H1 (cell line): Measurements from ENCODE around the gene PKDREJ. TPM values are rescaled to one million over a fixed set of nuclear protein-coding genes. Genes with fewer than 3 reads are reported as not detected.

ENCODE experiments used
- CTCF ChIA-PET: fragments of 300-600 bp; sonication (Branson Sonifier 250); formaldehyde crosslinking; loops from one replicate; lab custom pipeline; 2021; ENCODE audit not compliant: partially characterized antibody; lab: Charles Lee
- POLR2A ChIA-PET: fragments of 300-600 bp; sonication (Branson Sonifier 250); formaldehyde crosslinking; loops from one replicate; lab custom pipeline; 2021; ENCODE audit warnings: inconsistent platforms; ENCODE audit not compliant: partially characterized antibody; lab: Charles Lee
- DNase-seq, 2 experiments: peaks; one replicate each; pipeline versions ENCODE4 v3.0.0 to v3.0.0-alpha.2; 2010 to 2022; ENCODE audit warnings: low spot score in 2 of 2, low read depth in 1 of 2, mixed read lengths in 1 of 2
- FAIRE-seq: peaks from 2 replicates; lab custom pipeline; 2011; peaks lifted over from hg19 to GRCh38; lab: Jason Lieb, UNC
- H2AFZ ChIP-seq: 2 replicates; pipeline ENCODE4 v1.8.1; 2012; ENCODE audit warnings: low read length, inconsistent platforms
- H2AK5ac ChIP-seq: 2 replicates; pipeline ENCODE4 v1.6.1; 2013; ENCODE audit warnings: low read depth, low read length
- H2BK120ac ChIP-seq: replicated peaks from 2 replicates; pipeline ENCODE3; 2013; ENCODE audit warnings: low read depth, low read length, inconsistent platforms
- H2BK12ac ChIP-seq: 2 replicates; pipeline ENCODE4 v1.6.1; 2013; ENCODE audit warnings: low read depth, low read length
- H2BK15ac ChIP-seq: 2 replicates; pipeline ENCODE4 v1.6.1; 2013; ENCODE audit warnings: low read length
- H2BK20ac ChIP-seq: 2 replicates; pipeline ENCODE4 v1.6.1; 2013; ENCODE audit warnings: low read length
- H2BK5ac ChIP-seq: 2 replicates; pipeline ENCODE4 v1.6.1; 2013; ENCODE audit warnings: low read depth, low read length
- H3K14ac ChIP-seq: 2 replicates; pipeline ENCODE4 v1.6.1; 2013; ENCODE audit warnings: inconsistent platforms; ENCODE audit not compliant: insufficient read length
- H3K18ac ChIP-seq: 2 replicates; pipeline ENCODE4 v1.6.1; 2013; ENCODE audit warnings: low read length; ENCODE audit errors: extremely low read depth
- H3K23ac ChIP-seq: 2 replicates; pipeline ENCODE4 v1.6.1; 2013; ENCODE audit warnings: inconsistent platforms; ENCODE audit not compliant: insufficient read length
- H3K23me2 ChIP-seq: 2 replicates; pipeline ENCODE4 v1.6.1; 2013; ENCODE audit warnings: low read depth, low read length
- H3K27ac ChIP-seq: 2 replicates; pipeline ENCODE4 v1.6.1; 2011; ENCODE audit warnings: low read depth, low read length, inconsistent platforms
- H3K27me3 ChIP-seq, 4 experiments: replicated peaks in 1 of 4; 1 replicate in 1 of 4; 2 replicates in 3 of 4; pipeline versions ENCODE4 v1.6.1 to v1.8.1; 2011 to 2013; ENCODE audit warnings: low read length in 3 of 4, mild to moderate bottlenecking in 3 of 4, inconsistent platforms in 2 of 4, mixed read lengths in 2 of 4, moderate library complexity in 1 of 4; ENCODE audit not compliant: control insufficient read depth in 3 of 4, insufficient read depth in 3 of 4; ENCODE audit errors: extremely low read depth in 1 of 4
- H3K36me3 ChIP-seq, 4 experiments: 2 replicates each; pipeline versions ENCODE4 v1.6.1 to v1.8.1; 2011 to 2013; ENCODE audit warnings: mild to moderate bottlenecking in 4 of 4, low read length in 3 of 4, moderate library complexity in 2 of 4, control low read depth in 1 of 4, inconsistent platforms in 1 of 4; ENCODE audit not compliant: insufficient read depth in 4 of 4, control insufficient read depth in 2 of 4
- H3K4ac ChIP-seq: replicated peaks from 2 replicates; pipeline ENCODE3; 2013; ENCODE audit warnings: low read length, low read depth, mixed read lengths, inconsistent platforms; ENCODE audit not compliant: insufficient read length
- H3K4me1 ChIP-seq, 4 experiments: replicated peaks in 1 of 4; 1 replicate in 1 of 4; 2 replicates in 3 of 4; pipeline versions ENCODE4 v1.6.1 to v1.8.1; 2011 to 2013; ENCODE audit warnings: low read length in 3 of 4, inconsistent platforms in 2 of 4, mixed read lengths in 1 of 4; ENCODE audit not compliant: insufficient read depth in 4 of 4, control insufficient read depth in 3 of 4
- H3K4me2 ChIP-seq, 2 experiments: 2 replicates each; pipeline versions ENCODE4 v1.6.1 to v1.8.1; 2011 to 2013; ENCODE audit warnings: low read depth in 2 of 2, low read length in 2 of 2, control low read depth in 1 of 2, inconsistent platforms in 1 of 2, mild to moderate bottlenecking in 1 of 2; ENCODE audit not compliant: insufficient read depth in 1 of 2
- H3K4me3 ChIP-seq, 4 experiments: fragments of 200-600, 300-600 bp in 1 of 4; sonication (generic), shearing (Covaris generic), sonication (Bioruptor Twin) in 1 of 4; 2 replicates each; pipeline versions ENCODE4 v1.5.1 to v1.8.1; 2011 to 2016; ENCODE audit warnings: low read length in 4 of 4, low read depth in 3 of 4, control low read depth in 2 of 4, inconsistent platforms in 2 of 4, mild to moderate bottlenecking in 2 of 4, mixed read lengths in 1 of 4, moderate library complexity in 1 of 4; ENCODE audit not compliant: insufficient read depth in 2 of 4; ENCODE audit errors: extremely low read depth in 1 of 4
- H3K56ac ChIP-seq: replicated peaks from 2 replicates; pipeline ENCODE3; 2013; ENCODE audit warnings: low read depth, mild to moderate bottlenecking, mixed read lengths, low read length, inconsistent platforms; ENCODE audit not compliant: insufficient read length
- H3K79me1 ChIP-seq: 2 replicates; pipeline ENCODE4 v1.6.1; 2013; ENCODE audit warnings: low read depth, low read length, control low read depth
- H3K79me2 ChIP-seq, 2 experiments: 2 replicates each; pipeline versions ENCODE4 v1.6.1 to v1.8.1; 2012 to 2013; ENCODE audit warnings: low read length in 2 of 2, mild to moderate bottlenecking in 2 of 2, inconsistent platforms in 1 of 2; ENCODE audit not compliant: insufficient read depth in 2 of 2, control insufficient read depth in 1 of 2
- H3K9ac ChIP-seq, 4 experiments: replicated peaks in 1 of 4; 1 replicate in 1 of 4; 2 replicates in 3 of 4; pipeline versions ENCODE4 v1.6.1 to v1.8.1; 2011 to 2013; ENCODE audit warnings: low read depth in 3 of 4, low read length in 3 of 4, control low read depth in 2 of 4, mild to moderate bottlenecking in 2 of 4, moderate library complexity in 2 of 4, inconsistent platforms in 1 of 4; ENCODE audit errors: extremely low read depth in 1 of 4
- H3K9me3 ChIP-seq, 2 experiments: 2 replicates each; pipeline versions ENCODE4 v1.6.1 to v1.8.1; 2012 to 2013; ENCODE audit warnings: mild to moderate bottlenecking in 2 of 2, moderate library complexity in 2 of 2, control low read depth in 1 of 2, inconsistent platforms in 1 of 2, low read depth in 1 of 2, low read length in 1 of 2, mixed read lengths in 1 of 2; ENCODE audit not compliant: insufficient read depth in 2 of 2
- H4K20me1 ChIP-seq, 2 experiments: replicated peaks in 1 of 2; 2 replicates each; pipeline versions ENCODE3 to v1.8.1; 2011 to 2013; ENCODE audit warnings: inconsistent platforms in 2 of 2, low read length in 2 of 2, mild to moderate bottlenecking in 1 of 2; ENCODE audit not compliant: insufficient read depth in 2 of 2, control insufficient read depth in 1 of 2
- H4K5ac ChIP-seq: 2 replicates; pipeline ENCODE4 v1.6.1; 2013; ENCODE audit warnings: low read length, low read depth, mixed read lengths, inconsistent platforms; ENCODE audit not compliant: insufficient read length
- H4K8ac ChIP-seq: 2 replicates; pipeline ENCODE4 v1.8.0; 2013; ENCODE audit warnings: mild to moderate bottlenecking, moderate library complexity, low read length, inconsistent platforms; ENCODE audit not compliant: insufficient read depth; ENCODE audit errors: extremely low read depth
- H4K91ac ChIP-seq: replicated peaks from 2 replicates; pipeline ENCODE3; 2013; ENCODE audit warnings: low read length, mixed read lengths, inconsistent platforms; ENCODE audit not compliant: insufficient read length
- ASH2L ChIP-seq: fragments of 200-600, 300-600 bp; sonication (generic); IDR thresholded peaks from one replicate; pipeline ENCODE4 v1.7.1; 2017; ENCODE audit warnings: low read length
- CBX8 ChIP-seq: fragments of 300-800, 300-1000 bp; sonication (generic); IDR thresholded peaks from 2 replicates; pipeline ENCODE4 v1.7.1; 2016; ENCODE audit warnings: low read depth, low read length, borderline replicate concordance
- CREB1 ChIP-seq: IDR thresholded peaks from 2 replicates; pipeline ENCODE4 v1.6.1; 2012; ENCODE audit warnings: inconsistent platforms
- CTBP2 ChIP-seq: IDR thresholded peaks from 2 replicates; pipeline ENCODE4 v1.7.0; 2011; ENCODE audit warnings: borderline replicate concordance, mild to moderate bottlenecking, moderate library complexity, mixed read lengths, low read length; ENCODE audit not compliant: insufficient read depth, insufficient read length
- EGR1 ChIP-seq: IDR thresholded peaks from 2 replicates; pipeline ENCODE4 v1.6.1; 2011; ENCODE audit warnings: low read depth, low read length, borderline replicate concordance
- JUN ChIP-seq: IDR thresholded peaks from 2 replicates; pipeline ENCODE4 v1.6.1; 2011; ENCODE audit warnings: low read depth, mild to moderate bottlenecking, improper control_type of control experiment, low read length
- KDM5A ChIP-seq: fragments of 200-600 bp; IDR thresholded peaks from 2 replicates; pipeline ENCODE4 v1.7.1; 2012; ENCODE audit warnings: mild to moderate bottlenecking, low read length, inconsistent platforms, mixed read lengths
- MAFK ChIP-seq: IDR thresholded peaks from 2 replicates; pipeline ENCODE4 v1.6.1; 2012; ENCODE audit warnings: low read depth, mild to moderate bottlenecking, improper control_type of control experiment, low read length
- NANOG ChIP-seq: IDR thresholded peaks from 2 replicates; pipeline ENCODE4 v1.6.1; 2011; ENCODE audit warnings: low read length, low read depth, mild to moderate bottlenecking, inconsistent platforms; ENCODE audit not compliant: insufficient read depth, poor library complexity, severe bottlenecking
- POLR2AphosphoS5 ChIP-seq: IDR thresholded peaks from 2 replicates; pipeline ENCODE4 v1.6.1; 2011; ENCODE audit warnings: low read depth, low read length
- RAD21 ChIP-seq, 2 experiments: IDR thresholded peaks in 1 of 2; conservative IDR thresholded peaks in 1 of 2; 2 replicates each; pipeline ENCODE4 v1.6.1; 2011; ENCODE audit warnings: low read depth in 2 of 2, low read length in 2 of 2, improper control_type of control experiment in 1 of 2, inconsistent platforms in 1 of 2, mild to moderate bottlenecking in 1 of 2, moderate library complexity in 1 of 2
- SIRT6 ChIP-seq: IDR thresholded peaks from one replicate; pipeline ENCODE4 v1.7.1; 2012; ENCODE audit warnings: low read length, inconsistent platforms
- SP2 ChIP-seq: IDR thresholded peaks from 2 replicates; pipeline ENCODE4 v1.6.1; 2012; ENCODE audit warnings: mild to moderate bottlenecking, low read length, inconsistent platforms
- TAF7 ChIP-seq: optimal IDR thresholded peaks from 2 replicates; pipeline ENCODE3; 2011; ENCODE audit warnings: low read depth, mild to moderate bottlenecking, inconsistent platforms, low read length, moderate library complexity, borderline replicate concordance
- TCF12 ChIP-seq: IDR thresholded peaks from 2 replicates; pipeline ENCODE4 v1.6.1; 2011; ENCODE audit warnings: low read depth, mild to moderate bottlenecking, low read length
- YY1 ChIP-seq: IDR thresholded peaks from 2 replicates; pipeline ENCODE4 v1.6.1; 2011; ENCODE audit warnings: low read depth, mild to moderate bottlenecking, low read length
- WGBS, 2 experiments: shearing (Covaris generic) in 1 of 2; methylation state at CpG; one replicate each; pipeline versions ENCODE4 v1.1.6 to v1.1.7; 2013 to 2015; ENCODE audit warnings: low lambda C conversion rate in 2 of 2, mixed read lengths in 2 of 2, inconsistent platforms in 1 of 2, low coverage in 1 of 2, missing lambda C conversion rate in 1 of 2; ENCODE audit not compliant: insufficient replicate concordance in 2 of 2, insufficient coverage in 1 of 2, insufficient read length in 1 of 2; ENCODE audit errors: extremely low coverage in 1 of 2, missing lambda C conversion rate in 1 of 2; 5-methylcytosine and 5-hydroxymethylcytosine counted together
- polyA plus RNA-seq, 7 experiments: library from polyadenylated mRNA; depleted of rRNA in 3 of 7; stranded (reverse) in 5 of 7; unstranded in 2 of 7; fragments of >200 nt in 5 of 7; fragments of 200-250 nt in 2 of 7; gene quantifications; 1 replicate in 5 of 7; 2 replicates in 1 of 7; 4 replicates in 1 of 7; pipeline versions ENCODE4 v1.2.1 to v1.2.3, GENCODE V29; 2011 to 2013; ENCODE audit warnings: missing spikeins in 2 of 7, mixed read lengths in 2 of 7
- total RNA-seq: library from RNA; stranded (reverse); fragmentation: NEBNext Ultra II Directional; extraction: Animal tissue kit (Norgen Biotek cat#: 25700); gene quantifications from 2 replicates; pipeline ENCODE4 v1.2.1, GENCODE V29; 2021

The PKDREJ gene
- total and polyA plus RNA-seq, 2 of the 8 experiments (the other 6 are each of a cell fraction or from before 2014, with no cell fraction given) = 0.02 to 0.04 TPM

DNA sequence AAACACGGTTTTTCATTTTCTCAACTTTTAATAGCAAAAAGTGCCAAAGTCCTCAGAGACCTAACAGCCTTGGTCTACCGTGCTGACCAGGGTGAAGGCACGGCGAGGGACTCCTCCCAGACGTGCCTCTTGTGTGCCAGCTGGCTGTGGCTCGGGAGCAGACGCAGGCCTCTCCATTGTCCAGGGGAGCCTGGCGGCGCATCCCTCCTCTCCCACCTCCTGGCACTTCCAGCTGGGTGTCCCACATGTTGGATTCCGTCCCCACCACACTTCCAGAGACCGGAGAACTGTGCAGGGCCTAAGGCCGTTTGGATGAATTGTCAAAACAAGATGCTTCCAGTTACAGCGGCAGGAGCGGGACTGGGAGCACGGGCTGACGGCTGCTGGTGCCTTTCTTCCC lies 24.6 kb downstream of the PKDREJ start:
- no peak overlapping the region for H2AK5ac ChIP-seq
- no peaks in the 10 kb centered on the region for H3K4me1 ChIP-seq
- no peak overlapping the region for H3K23ac ChIP-seq
- FAIRE-seq (no peak), DNase-seq (no peak)
- no peak overlapping the region for H2BK5ac ChIP-seq
- H4K91ac ChIP-seq = no peak overlapping the region
- H4K5ac ChIP-seq = no peak overlapping the region
- no peak overlapping the region for H2BK20ac ChIP-seq
- 96% methylated on average over 16 of the region's 16 CpGs; no CpG with 5 or more reads in 1 of the 2 experiments for WGBS, 2 experiments
- H4K8ac ChIP-seq = peak overlapping the region; percentile 31; the same call in 1 of the 2 replicates
- no peak overlapping the region for H2BK15ac ChIP-seq
- H2AFZ ChIP-seq = no peak overlapping the region
- H3K9me3 ChIP-seq = no peaks in the 10 kb centered on the region
- H3K4me2 ChIP-seq = no peak overlapping the region
- H3K27ac ChIP-seq = no peak overlapping the region
- POLR2A ChIA-PET = interaction anchor here (0.9 kb wide), 1 partner anchor 29 kb away, joined by 3 read pairs; the partner anchor contains the start of gene TTC38
- no peak overlapping the region for H2BK12ac ChIP-seq
- H4K20me1 ChIP-seq = no peaks in the 10 kb centered on the region
- no peak overlapping the region for H3K4ac ChIP-seq
- no peak overlapping the region for H2BK120ac ChIP-seq
- H3K79me2 ChIP-seq = no peaks in the 10 kb centered on the region
- H3K79me1 ChIP-seq = no peaks in the 10 kb centered on the region
- no peaks in the 10 kb centered on the region; a peak in 1 of 7 replicates for H3K27me3 ChIP-seq
- no peaks in the 10 kb centered on the region for H3K23me2 ChIP-seq
- H3K14ac ChIP-seq = no peak overlapping the region
- H3K9ac ChIP-seq = no peak overlapping the region
- CTCF ChIA-PET = interaction anchor here (1.1 kb wide), 1 partner anchor 68 kb away, joined by 4 read pairs; no protein-coding TSS in a partner anchor
- H3K4me3 ChIP-seq = no peak overlapping the region
- no peaks in the 10 kb centered on the region for H3K36me3 ChIP-seq
- H3K18ac ChIP-seq = no peak overlapping the region
- no peak overlapping the region for H3K56ac ChIP-seq
- TF ChIP-seq RAD21 (IDR thresholded peaks at IDR 0.05 in 1 of 2, conservative IDR thresholded peaks at IDR 0.05 in 1 of 2; ENCODE audit: low read depth in 2 of 2, low read length in 2 of 2) (no peak), JUN (no peak), MAFK (no peak), YY1 (no peak), SP2 (no peak), ASH2L (no peak), KDM5A (no peak), SIRT6 (no peak), CBX8 (no peak), POLR2AphosphoS5 (no peak), CREB1 (no peak), CTBP2 (no peak), EGR1 (no peak), TAF7 (no peak), NANOG (no peak), TCF12 (no peak)
